HG03095 (cell line): Measurements from ENCODE around the gene FABP2.

Experiments
- ATAC-seq: cut with Tn5 transposase; IDR thresholded peaks from one replicate; pipeline ENCODE4 v1.9.1; 2021; ENCODE audit warnings: moderate library complexity; ENCODE audit not compliant: unreplicated experiment

FABP2 gene

DNA sequence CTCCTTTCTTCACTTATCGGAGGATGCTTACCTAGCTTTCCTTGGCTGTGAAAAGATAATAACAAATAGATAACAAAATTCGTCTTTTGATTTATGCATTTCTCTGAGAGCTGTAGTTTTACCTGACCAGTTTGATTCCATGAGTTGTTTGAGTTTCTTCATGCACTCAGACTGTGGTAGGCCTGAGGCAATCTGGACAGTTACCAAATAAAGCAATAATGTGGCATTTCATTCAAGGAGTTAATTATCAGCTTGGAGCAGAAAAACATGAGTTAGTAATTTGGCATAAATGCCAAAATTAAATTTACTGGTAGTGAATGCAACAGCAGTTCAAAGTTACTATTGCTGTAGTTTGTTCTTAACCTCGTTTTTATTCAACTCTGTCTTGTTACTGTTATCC lies 53.5 kb downstream of the FABP2 start:
- no peak for ATAC-seq
